Peyer's patch (tissue), 4 donors: ENCODE measurements around the gene POMT2.

Experiments
- CTCF ChIP-seq, 6 experiments: fragments of 450-650 bp in 4 of 6; fragments of 200-600 bp in 2 of 6; sonication (generic) in 1 of 6; IDR thresholded peaks; one replicate each; pipeline ENCODE4 v1.5.1; 2017 to 2019; ENCODE audit warnings: antibody characterized with exemption in 6 of 6, mild to moderate bottlenecking in 3 of 6, moderate library complexity in 1 of 6
- POLR2A ChIP-seq, 2 donors: fragments of 450-650 bp; IDR thresholded peaks; one replicate each; pipeline ENCODE4 v1.5.1; 2017; ENCODE audit warnings: antibody characterized with exemption in 2 of 2, mild to moderate bottlenecking in 2 of 2, moderate library complexity in 2 of 2

DNA sequence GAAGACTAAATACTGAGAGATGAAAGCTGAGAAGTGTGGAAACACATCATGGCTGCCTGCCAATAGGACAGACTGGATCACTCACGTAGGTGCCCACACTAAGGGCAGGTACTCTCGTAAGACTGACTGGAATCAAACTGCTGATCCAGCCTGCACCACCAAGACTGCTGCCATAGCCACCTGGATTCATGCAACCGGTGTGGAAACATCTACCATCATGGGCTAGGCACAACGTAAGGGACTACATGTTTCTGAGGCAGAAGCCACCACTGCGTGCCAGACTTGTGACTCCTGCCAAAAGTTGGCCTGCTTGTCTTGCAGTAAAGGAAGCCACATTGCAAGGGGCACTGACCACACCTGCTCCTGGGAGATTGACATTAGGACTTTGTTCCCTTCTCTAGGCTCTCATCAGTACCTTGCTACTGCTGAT, 3.8 kb downstream of the POMT2 start:
- TF ChIP-seq CTCF (IDR thresholded peaks at IDR 0.05) (no peak), POLR2A (IDR thresholded peaks at IDR 0.05) (no peak)
